GM15510 (cell line): ENCODE results near the gene C1S.

Experiments used
- POLR2A ChIP-seq: IDR thresholded peaks from 3 replicates; pipeline ENCODE4 v1.6.1; 2011; ENCODE audit warnings: borderline replicate concordance; ENCODE audit not compliant: insufficient read length; ENCODE audit errors: extremely low read depth

C1S gene

GRCh38 chr12:7092229-7092985 is 31.9 kb downstream of the C1S start, which contains the start of gene C1R:
Gene C1R (minus strand): TSS chr12:7092445. CDS start chr12:7092388, 57 bp downstream.
- TF ChIP-seq POLR2A: no peak

DNA sequence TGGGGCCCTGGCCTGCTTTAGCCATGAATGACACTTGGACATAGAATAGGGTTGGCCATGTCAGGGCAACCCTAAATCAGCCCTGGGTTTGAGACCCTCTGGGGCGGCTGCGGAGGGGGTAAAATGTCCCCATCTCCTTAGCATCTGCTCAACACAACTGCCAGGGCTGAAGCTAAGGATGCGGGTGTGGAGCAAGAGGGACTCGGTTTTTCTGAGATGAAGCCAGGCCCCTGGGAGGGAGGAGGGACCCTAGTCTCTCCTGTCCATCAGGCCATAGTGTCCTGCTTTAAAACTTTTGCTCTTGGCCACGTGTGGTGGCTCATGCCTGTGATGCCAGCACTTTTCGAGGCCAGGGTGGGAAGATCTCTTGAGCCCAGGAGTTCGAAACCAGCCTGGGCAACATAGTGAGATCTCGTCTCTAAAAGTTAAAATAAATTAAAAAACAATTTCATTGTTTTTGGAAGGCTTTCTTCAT is 32.5 kb downstream of the C1S start:
- TF ChIP-seq POLR2A: no peak

DNA sequence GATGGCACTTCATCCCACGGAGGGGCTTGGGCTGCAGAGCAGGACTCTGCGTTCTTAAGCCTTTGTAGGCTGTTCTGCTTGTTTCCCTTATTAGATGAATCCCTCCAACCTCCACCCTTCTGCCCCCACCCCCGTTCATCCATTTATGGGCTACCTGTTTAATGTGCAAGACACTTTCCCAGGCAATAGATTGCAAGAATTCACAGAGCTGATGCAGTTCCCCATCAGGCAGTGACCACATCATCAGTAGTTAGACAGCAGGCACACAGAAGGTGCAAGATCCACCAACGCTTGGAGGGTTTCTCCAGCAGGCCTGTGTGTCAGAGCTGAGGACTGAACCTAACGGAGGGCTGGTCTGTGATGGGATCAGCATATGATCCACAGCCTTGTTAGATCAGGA is 33.0 kb downstream of the C1S start:
- no peak for TF ChIP-seq POLR2A

- TF ChIP-seq POLR2A: no peak
Observed at GRCh38 chr12:7093892-7094291, 33.4 kb downstream of the C1S start.

GRCh38 chr12:7096006-7096932 is 35.8 kb downstream of the C1S start:
- no peak for TF ChIP-seq POLR2A

DNA sequence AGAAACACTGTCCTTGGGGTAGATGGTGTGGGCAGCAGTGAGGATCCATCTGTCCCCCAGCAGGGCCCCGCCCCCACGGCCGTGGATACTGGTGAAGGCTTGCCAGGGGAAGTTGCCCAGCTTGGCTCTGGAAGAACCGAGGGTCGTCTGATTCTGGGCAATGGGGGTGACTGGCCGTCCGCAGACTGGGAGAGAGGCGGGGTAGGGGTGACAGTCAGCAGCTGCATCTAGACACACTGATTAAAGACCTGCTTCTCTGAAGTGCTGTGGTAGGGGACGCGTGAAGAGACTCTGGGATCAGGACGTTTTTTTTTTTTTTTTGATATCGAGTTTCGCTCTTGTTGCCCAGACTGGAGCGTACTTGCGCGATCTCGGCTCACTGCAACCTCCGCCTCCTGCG is 36.5 kb downstream of the C1S start:
- no peak for TF ChIP-seq POLR2A

GRCh38 chr12:7099290-7099996 is 38.9 kb downstream of the C1S start:
- TF ChIP-seq POLR2A: no peak

GRCh38 chr12:7100239-7100638 is 39.7 kb downstream of the C1S start:
- no peak for TF ChIP-seq POLR2A

- no peak for TF ChIP-seq POLR2A
Observed at GRCh38 chr12:7101047-7101693, 40.7 kb downstream of the C1S start.

GRCh38 chr12:7101694-7102131 is 41.2 kb downstream of the C1S start:
- no peak for TF ChIP-seq POLR2A

DNA sequence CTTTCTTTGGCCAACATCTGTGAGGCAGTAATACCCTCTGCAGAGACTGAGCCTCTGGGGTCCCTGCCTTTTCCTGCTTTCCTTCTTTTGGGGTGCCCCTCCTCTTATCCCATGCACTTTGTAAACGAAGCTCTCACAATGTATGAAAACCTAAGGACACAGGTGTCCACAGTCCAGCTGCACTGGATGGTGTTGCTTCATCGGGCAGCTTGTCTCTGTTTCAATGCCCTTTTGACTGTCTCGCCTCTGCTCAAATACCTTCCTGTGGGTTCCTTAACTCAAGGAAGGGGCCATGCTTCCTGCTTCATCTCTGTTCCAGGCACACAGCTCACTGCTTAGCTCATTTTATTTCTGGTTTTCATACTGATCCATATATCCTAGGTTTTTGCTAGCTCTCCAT is 42.1 kb downstream of the C1S start:
- no peak for TF ChIP-seq POLR2A

GRCh38 chr12:7103837-7104584 is 43.5 kb downstream of the C1S start:
- no peak for TF ChIP-seq POLR2A

GRCh38 chr12:7106082-7106481 is 45.6 kb downstream of the C1S start:
- TF ChIP-seq POLR2A: no peak

- no peak for TF ChIP-seq POLR2A
Observed at GRCh38 chr12:7107636-7108002, 47.1 kb downstream of the C1S start.

GRCh38 chr12:7108003-7108795 is 47.7 kb downstream of the C1S start:
- TF ChIP-seq POLR2A: peak; percentile 94
